Neural progenitor cell (in vitro differentiated cells): ENCODE results near the gene COTL1.

ENCODE experiments used
- CTCF ChIP-seq: fragments of 200-600 bp; sonication (generic); IDR thresholded peaks from 2 replicates; pipeline ENCODE4 v1.5.1; 2017; ENCODE audit warnings: antibody characterized with exemption, mild to moderate bottlenecking
- EZH2 ChIP-seq: fragments of 200-600 bp; sonication (generic); IDR thresholded peaks from 2 replicates; pipeline ENCODE4 v1.6.1; 2017; ENCODE audit warnings: antibody characterized with exemption, mild to moderate bottlenecking, moderate library complexity
- EZH2phosphoT487 ChIP-seq: fragments of 200-600 bp; sonication (generic); IDR thresholded peaks from 2 replicates; pipeline ENCODE4 v1.6.1; 2017; ENCODE audit warnings: antibody characterized with exemption

DNA sequence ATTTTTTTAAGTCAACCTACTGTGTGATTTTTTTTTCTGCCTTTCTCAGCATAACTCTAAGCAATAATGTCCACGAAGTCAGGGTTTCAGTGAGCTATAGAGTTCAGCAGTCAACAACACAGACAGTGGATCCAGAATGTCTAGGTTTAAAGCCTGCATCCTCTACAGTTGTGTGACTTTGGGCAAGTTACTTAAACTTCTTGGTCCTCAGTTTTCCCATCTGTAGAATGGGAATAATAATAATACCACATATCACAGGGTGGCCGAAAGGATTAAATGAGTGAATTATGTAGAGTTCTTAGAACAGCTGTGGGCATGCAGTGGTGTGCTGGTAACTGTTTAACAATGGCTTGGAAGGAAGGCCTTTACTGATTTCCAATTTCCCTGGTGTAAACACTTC is 74.6 kb downstream of the COTL1 start:
- TF ChIP-seq CTCF (no peak), EZH2 (no peak), EZH2phosphoT487 (no peak)
